Effector memory CD8-positive, alpha-beta T cell (primary cell): ENCODE measurements around the gene CDK18.

Experiments used
- ATAC-seq: fragments of 150-1000 bp; cut with Tn5 transposase; replicated peaks from 2 replicates; pipeline ENCODE4 v1.10.0; 2021; ENCODE audit warnings: mild to moderate bottlenecking, moderate library complexity
- DNase-seq, 3 experiments: peaks; one replicate each; pipeline ENCODE4 v3.0.0; 2021
- H3K27ac Mint-ChIP-seq, 2 donors: one replicate each; pipeline ENCODE4 v1.8.0; 2022; ENCODE audit warnings: mild to moderate bottlenecking in 2 of 2, mixed read lengths in 2 of 2, moderate library complexity in 2 of 2
- H3K27me3 Mint-ChIP-seq, 2 donors: one replicate each; pipeline ENCODE4 v1.8.0; 2022; ENCODE audit warnings: mixed read lengths in 2 of 2
- H3K36me3 Mint-ChIP-seq: one replicate; pipeline ENCODE4 v1.8.0; 2022; ENCODE audit warnings: mild to moderate bottlenecking, moderate library complexity, mixed read lengths; ENCODE audit not compliant: insufficient read depth
- H3K4me1 Mint-ChIP-seq, 2 donors: one replicate each; pipeline ENCODE4 v1.8.0; 2022; ENCODE audit warnings: low read depth in 2 of 2, mixed read lengths in 2 of 2
- H3K4me3 Mint-ChIP-seq, 2 donors: one replicate each; pipeline ENCODE4 v1.8.0; 2022; ENCODE audit warnings: mild to moderate bottlenecking in 2 of 2, mixed read lengths in 2 of 2, moderate library complexity in 2 of 2
- H3K9me3 Mint-ChIP-seq, 2 donors: one replicate each; pipeline ENCODE4 v1.8.0; 2022; ENCODE audit warnings: mixed read lengths in 2 of 2
- total RNA-seq, 9 experiments: gene quantifications; one replicate each; lab custom pipeline; 2026; lab: John Stamatoyannopoulos, UW

The CDK18 gene
- total RNA-seq, result 0 to 2.3 (median 0.45) reads per million in 9 experiments

GRCh38 chr1:205504311-205505075 lies at the start of gene CDK18:
CDK18 (plus strand) TSS chr1:205504669; CDS start chr1:205523168, 18,499 bp downstream.
- Mint-ChIP-seq H3K27ac (peak within 1 kb of the TSS; percentile 10 to 90), H3K27me3 (peaks cover 0 to 16% of the 10 kb centered on the region in 2 donors), H3K36me3 (no peaks in the 10 kb centered on the region), H3K9me3 (no peaks in the 10 kb centered on the region), H3K4me3 (peak within 1 kb of the TSS; percentile 79 to 90), H3K4me1 (peaks cover 5 to 12% of the 10 kb centered on the region in 2 donors)
- DNase-seq, result peak in 2 of 3 experiments; percentile 20
- peak; percentile 78 for ATAC-seq

- H3K9me3 Mint-ChIP-seq, result no peaks in the 10 kb centered on the region
- no peak overlapping the region for H3K27ac Mint-ChIP-seq
- DNase-seq, result no peak
- peak overlapping the region in 1 of 2 donors; percentile 79 for H3K4me3 Mint-ChIP-seq
- H3K27me3 Mint-ChIP-seq, result peaks cover 81 to 94% of the 10 kb centered on the region in 2 donors
- H3K36me3 Mint-ChIP-seq, result peaks cover 2% of the 10 kb centered on the region
- ATAC-seq, result no peak
- peaks cover 15 to 16% of the 10 kb centered on the region in 2 donors for H3K4me1 Mint-ChIP-seq
Observed at GRCh38 chr1:205454903-205455335, 49.5 kb upstream of the CDK18 start.

- DNase-seq (no peak), ATAC-seq (peak; percentile 23)
- peaks cover 2% of the 10 kb centered on the region for H3K36me3 Mint-ChIP-seq
- H3K4me1 Mint-ChIP-seq, result peaks cover 15 to 16% of the 10 kb centered on the region in 2 donors
- H3K9me3 Mint-ChIP-seq, result no peaks in the 10 kb centered on the region
- H3K4me3 Mint-ChIP-seq, result peak within 1 kb of the TSS; percentile 72 to 79
- peak within 1 kb of the TSS in 1 of 2 donors; percentile 61 for H3K27ac Mint-ChIP-seq
- H3K27me3 Mint-ChIP-seq, result peaks cover 83 to 94% of the 10 kb centered on the region in 2 donors
Observed at GRCh38 chr1:205455581-205456382, 48.7 kb upstream of the CDK18 start, which contains the start of gene BLACAT1. BLACAT1 (minus strand) TSS chr1:205456045.

- Mint-ChIP-seq H3K9me3 (no peaks in the 10 kb centered on the region), H3K27ac (peak overlapping the region in 1 of 2 donors; percentile 61), H3K4me1 (peaks cover 13 to 16% of the 10 kb centered on the region in 2 donors), H3K27me3 (peaks cover 79 to 87% of the 10 kb centered on the region in 2 donors), H3K36me3 (peaks cover 2% of the 10 kb centered on the region), H3K4me3 (peak overlapping the region; percentile 72 to 79)
- peak; percentile 34 for ATAC-seq
- DNase-seq, result no peak
Observed at GRCh38 chr1:205456383-205456867, 48.0 kb upstream of the CDK18 start.

- ATAC-seq (peak; percentile 51), DNase-seq (no peak)
- H3K27ac Mint-ChIP-seq, result no peak overlapping the region
- H3K4me1 Mint-ChIP-seq, result peaks cover 12 to 16% of the 10 kb centered on the region in 2 donors
- peak overlapping the region; percentile 72 to 79 for H3K4me3 Mint-ChIP-seq
- peaks cover 74 to 81% of the 10 kb centered on the region in 2 donors for H3K27me3 Mint-ChIP-seq
- H3K36me3 Mint-ChIP-seq, result peaks cover 2% of the 10 kb centered on the region
- no peaks in the 10 kb centered on the region for H3K9me3 Mint-ChIP-seq
Observed at GRCh38 chr1:205456868-205457745, 47.4 kb upstream of the CDK18 start.

- H3K27me3 Mint-ChIP-seq, result peaks cover 56 to 62% of the 10 kb centered on the region in 2 donors
- H3K27ac Mint-ChIP-seq, result no peak overlapping the region
- no peaks in the 10 kb centered on the region for H3K9me3 Mint-ChIP-seq
- H3K4me3 Mint-ChIP-seq, result no peak overlapping the region
- peak; percentile 70 for ATAC-seq
- peaks cover 2% of the 10 kb centered on the region for H3K36me3 Mint-ChIP-seq
- peaks cover 12 to 16% of the 10 kb centered on the region in 2 donors for H3K4me1 Mint-ChIP-seq
- peak in 2 of 3 experiments; percentile 27 to 28 for DNase-seq
Observed at GRCh38 chr1:205458777-205459566, 45.5 kb upstream of the CDK18 start.

GRCh38 chr1:205465392-205465791 lies 39.1 kb upstream of the CDK18 start:
- H3K4me3 Mint-ChIP-seq, result no peak overlapping the region
- H3K9me3 Mint-ChIP-seq, result no peaks in the 10 kb centered on the region
- no peaks in the 10 kb centered on the region for H3K36me3 Mint-ChIP-seq
- no peak overlapping the region for H3K27ac Mint-ChIP-seq
- ATAC-seq (no peak), DNase-seq (no peak)
- H3K27me3 Mint-ChIP-seq, result peaks cover 18 to 28% of the 10 kb centered on the region in 2 donors
- no peaks in the 10 kb centered on the region for H3K4me1 Mint-ChIP-seq

GRCh38 chr1:205466595-205467220 lies 37.8 kb upstream of the CDK18 start:
- Mint-ChIP-seq H3K9me3 (no peaks in the 10 kb centered on the region), H3K36me3 (no peaks in the 10 kb centered on the region), H3K4me3 (no peak overlapping the region), H3K27me3 (peaks cover 16 to 33% of the 10 kb centered on the region in 2 donors), H3K27ac (no peak overlapping the region), H3K4me1 (no peaks in the 10 kb centered on the region)
- DNase-seq, result no peak
- ATAC-seq, result no peak

GRCh38 chr1:205470131-205470530 lies 34.3 kb upstream of the CDK18 start:
- H3K9me3 Mint-ChIP-seq, result peaks cover 0 to 4% of the 10 kb centered on the region in 2 donors
- DNase-seq (no peak), ATAC-seq (no peak)
- no peak overlapping the region for H3K27ac Mint-ChIP-seq
- no peak overlapping the region for H3K4me3 Mint-ChIP-seq
- peaks cover 10 to 12% of the 10 kb centered on the region in 2 donors for H3K4me1 Mint-ChIP-seq
- peaks cover 47 to 67% of the 10 kb centered on the region in 2 donors for H3K27me3 Mint-ChIP-seq
- H3K36me3 Mint-ChIP-seq, result no peaks in the 10 kb centered on the region

- Mint-ChIP-seq H3K4me1 (peaks cover 14 to 17% of the 10 kb centered on the region in 2 donors), H3K4me3 (no peak overlapping the region), H3K9me3 (peaks cover 0 to 5% of the 10 kb centered on the region in 2 donors), H3K27me3 (peaks cover 40 to 56% of the 10 kb centered on the region in 2 donors), H3K36me3 (no peaks in the 10 kb centered on the region), H3K27ac (no peak overlapping the region)
- DNase-seq (no peak), ATAC-seq (no peak)
Observed at GRCh38 chr1:205472737-205473441, 31.6 kb upstream of the CDK18 start.

GRCh38 chr1:205473475-205473874 lies 31.0 kb upstream of the CDK18 start:
- DNase-seq (no peak), ATAC-seq (no peak)
- Mint-ChIP-seq H3K36me3 (no peaks in the 10 kb centered on the region), H3K27me3 (peaks cover 35 to 50% of the 10 kb centered on the region in 2 donors), H3K4me1 (peaks cover 14 to 20% of the 10 kb centered on the region in 2 donors), H3K9me3 (peaks cover 0 to 5% of the 10 kb centered on the region in 2 donors), H3K27ac (no peak overlapping the region), H3K4me3 (no peak overlapping the region)
